Aorta (tissue), 5 donors: ENCODE data around the gene FAT2. TPM values are rescaled to one million over a fixed set of nuclear protein-coding genes. Genes with fewer than 3 reads are reported as not detected.

Experiments used
- ATAC-seq: fragments of 200-7000 bp; cut with Tn5 transposase; one replicate; pipeline ENCODE4 v1.9.1; 2022; ENCODE audit warnings: moderate library complexity; ENCODE audit not compliant: low FRiP score
- DNase-seq, 2 donors: peaks; one replicate each; pipeline ENCODE4 v3.0.0-alpha.2; 2020
- H3K27ac ChIP-seq, 2 donors: one replicate each; pipeline ENCODE4 v1.5.1; 2013; ENCODE audit warnings: low read length in 2 of 2, mild to moderate bottlenecking in 2 of 2, moderate library complexity in 2 of 2, control low read depth in 1 of 2, inconsistent platforms in 1 of 2, low read depth in 1 of 2
- H3K27me3 ChIP-seq, 2 donors: one replicate each; pipeline ENCODE4 v1.6.1; 2013; ENCODE audit warnings: control low read depth in 1 of 2, low read length in 1 of 2, mild to moderate bottlenecking in 1 of 2, moderate library complexity in 1 of 2; ENCODE audit not compliant: insufficient read depth in 2 of 2, control insufficient read depth in 1 of 2
- H3K36me3 ChIP-seq, 2 donors: one replicate each; pipeline ENCODE4 v1.6.1; 2013; ENCODE audit warnings: control low read depth in 1 of 2, low read length in 1 of 2, mild to moderate bottlenecking in 1 of 2; ENCODE audit not compliant: insufficient read depth in 2 of 2, control insufficient read depth in 1 of 2
- H3K4me1 ChIP-seq, 2 donors: one replicate each; pipeline ENCODE4 v1.6.1; 2013; ENCODE audit warnings: low read length in 2 of 2, control low read depth in 1 of 2, mild to moderate bottlenecking in 1 of 2, moderate library complexity in 1 of 2; ENCODE audit not compliant: insufficient read depth in 2 of 2, control insufficient read depth in 1 of 2
- H3K4me3 ChIP-seq, 2 donors: one replicate each; pipeline ENCODE4 v1.5.1; 2013; ENCODE audit warnings: low read length in 2 of 2, control low read depth in 1 of 2, mild to moderate bottlenecking in 1 of 2
- H3K9me3 ChIP-seq: one replicate; pipeline ENCODE4 v1.6.1; 2013; ENCODE audit warnings: mild to moderate bottlenecking, low read length; ENCODE audit not compliant: control insufficient read depth
- whole genome bisulfite sequencing, 2 donors: extraction: QIAGEN DNeasy Blood & Tissue Kit; methylation state at CpG; one replicate each; pipeline ENCODE4 v1.1.7; 2013; 5-methylcytosine and 5-hydroxymethylcytosine counted together
- intact Hi-C, 2 donors: fragments of 100-400 bp; cut with DNase I; formaldehyde crosslinking; loops; one replicate each; pipeline versions ENCODE4 v1.14.2 to v1.15.0; 2022
- long read RNA-seq, 2 donors: library from polyadenylated mRNA; unstranded; transcript quantifications; one replicate each; pipeline ENCODE4 v2.0.0, GENCODE V29; 2020 to 2021
- polyA plus RNA-seq, 2 donors: library from polyadenylated mRNA; stranded (reverse); fragments of 200-250 nt; gene quantifications; one replicate each; pipeline ENCODE4 v1.2.3, GENCODE V29; 2013
- total RNA-seq, 2 donors: library from RNA; stranded (reverse); fragmentation: NEBNext Ultra II Directional; extraction: Animal tissue kit (Norgen Biotek cat#: 25700); gene quantifications; one replicate each; pipeline ENCODE4 v1.2.1, GENCODE V29; 2021
- donor health status: healthy with polysubstance abuse.
- donor health status: Bipolar disorder and iron deficiency.
- donor health status: DM: no; HTN: no; CAD: no.
- donor health status: DM: no; HTN: no; CAD: no.
- donor health status: DM: yes; HTN: yes; CAD: no.

Gene FAT2, protein sequence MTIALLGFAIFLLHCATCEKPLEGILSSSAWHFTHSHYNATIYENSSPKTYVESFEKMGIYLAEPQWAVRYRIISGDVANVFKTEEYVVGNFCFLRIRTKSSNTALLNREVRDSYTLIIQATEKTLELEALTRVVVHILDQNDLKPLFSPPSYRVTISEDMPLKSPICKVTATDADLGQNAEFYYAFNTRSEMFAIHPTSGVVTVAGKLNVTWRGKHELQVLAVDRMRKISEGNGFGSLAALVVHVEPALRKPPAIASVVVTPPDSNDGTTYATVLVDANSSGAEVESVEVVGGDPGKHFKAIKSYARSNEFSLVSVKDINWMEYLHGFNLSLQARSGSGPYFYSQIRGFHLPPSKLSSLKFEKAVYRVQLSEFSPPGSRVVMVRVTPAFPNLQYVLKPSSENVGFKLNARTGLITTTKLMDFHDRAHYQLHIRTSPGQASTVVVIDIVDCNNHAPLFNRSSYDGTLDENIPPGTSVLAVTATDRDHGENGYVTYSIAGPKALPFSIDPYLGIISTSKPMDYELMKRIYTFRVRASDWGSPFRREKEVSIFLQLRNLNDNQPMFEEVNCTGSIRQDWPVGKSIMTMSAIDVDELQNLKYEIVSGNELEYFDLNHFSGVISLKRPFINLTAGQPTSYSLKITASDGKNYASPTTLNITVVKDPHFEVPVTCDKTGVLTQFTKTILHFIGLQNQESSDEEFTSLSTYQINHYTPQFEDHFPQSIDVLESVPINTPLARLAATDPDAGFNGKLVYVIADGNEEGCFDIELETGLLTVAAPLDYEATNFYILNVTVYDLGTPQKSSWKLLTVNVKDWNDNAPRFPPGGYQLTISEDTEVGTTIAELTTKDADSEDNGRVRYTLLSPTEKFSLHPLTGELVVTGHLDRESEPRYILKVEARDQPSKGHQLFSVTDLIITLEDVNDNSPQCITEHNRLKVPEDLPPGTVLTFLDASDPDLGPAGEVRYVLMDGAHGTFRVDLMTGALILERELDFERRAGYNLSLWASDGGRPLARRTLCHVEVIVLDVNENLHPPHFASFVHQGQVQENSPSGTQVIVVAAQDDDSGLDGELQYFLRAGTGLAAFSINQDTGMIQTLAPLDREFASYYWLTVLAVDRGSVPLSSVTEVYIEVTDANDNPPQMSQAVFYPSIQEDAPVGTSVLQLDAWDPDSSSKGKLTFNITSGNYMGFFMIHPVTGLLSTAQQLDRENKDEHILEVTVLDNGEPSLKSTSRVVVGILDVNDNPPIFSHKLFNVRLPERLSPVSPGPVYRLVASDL (N-terminal part only)
- total RNA-seq (under 1 TPM in 1 of 2 donors, not detected in 1; 0.15 TPM), polyA plus RNA-seq (not detected)
- long read RNA-seq, donor 1: 0 reads
- long read RNA-seq, donor 2, partial matches to known transcripts: 0 of 2 reads
- long read RNA-seq, donor 2, other reads (novel, unspliced or antisense): 2 of 2 reads

DNA sequence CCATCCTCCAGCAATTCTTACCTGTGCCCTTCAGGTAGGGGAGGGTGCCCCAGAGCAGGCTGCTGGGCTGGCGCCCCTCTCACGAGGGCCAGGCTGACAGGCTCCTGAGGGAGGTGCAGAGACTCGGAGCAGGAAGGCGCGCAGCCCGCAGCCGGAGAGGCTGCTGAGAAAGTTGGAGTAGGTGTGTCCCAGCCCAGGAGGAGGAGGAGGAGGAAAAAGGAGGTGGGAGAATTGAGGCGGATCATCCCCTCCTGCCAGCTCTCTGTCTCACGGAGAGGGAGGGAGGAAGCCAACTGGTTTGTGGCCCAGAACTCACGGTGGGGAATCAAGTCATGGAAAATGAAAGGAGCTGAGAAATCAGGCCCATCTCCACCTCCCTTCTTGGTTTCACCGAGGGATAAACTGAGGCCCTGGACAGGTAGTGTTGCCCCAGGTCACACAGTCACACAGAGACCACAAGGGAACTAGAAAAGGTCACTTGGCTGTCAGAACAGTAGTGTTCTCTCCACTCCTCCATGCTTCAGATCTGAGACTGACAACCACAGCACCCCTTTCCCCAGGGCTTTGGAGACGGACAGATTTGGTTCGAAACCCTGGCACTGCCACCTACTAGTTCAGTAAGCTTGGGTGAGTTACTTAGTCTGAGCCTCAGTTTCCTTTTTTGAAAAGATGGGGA is at the start of gene FAT2:
TSS of gene FAT2 (minus strand) at position 188 of the 676 bp plus-strand sequence. CDS start 22,400 bp downstream, outside the sequence.
- WGBS, 2 donors: 54 to 55% methylated on average over 13 of the region's 13 CpGs
- H3K27ac ChIP-seq: no peak within 1 kb of the TSS
- no peak for DNase-seq

GRCh38 chr5:151638619-151639018 is 47.5 kb upstream of the FAT2 start:
- ATAC-seq (no peak), DNase-seq (no peak)
- no peak overlapping the region for H3K4me3 ChIP-seq
- peaks cover 1% of the 10 kb centered on the region for H3K9me3 ChIP-seq
- H3K4me1 ChIP-seq: no peaks in the 10 kb centered on the region
- no peak overlapping the region for H3K27ac ChIP-seq
- no peaks in the 10 kb centered on the region for H3K27me3 ChIP-seq
- intact Hi-C loops: no loop called here
- no peaks in the 10 kb centered on the region for H3K36me3 ChIP-seq
- 81 to 94% methylated on average over 4 of the region's 4 CpGs for WGBS, 2 donors

More for the DNA sequence above, at the start of gene FAT2:
- no peak for ATAC-seq
- intact Hi-C loops: no loop called here
- Histone ChIP-seq H3K4me3 (no peak within 1 kb of the TSS), H3K4me1 (no peaks in the 10 kb centered on the region), H3K36me3 (no peaks in the 10 kb centered on the region), H3K9me3 (no peaks in the 10 kb centered on the region), H3K27me3 (no peaks in the 10 kb centered on the region)

GRCh38 chr5:151637676-151638075 is 46.5 kb upstream of the FAT2 start:
- Histone ChIP-seq H3K27ac (no peak overlapping the region), H3K9me3 (peaks cover 1% of the 10 kb centered on the region), H3K36me3 (no peaks in the 10 kb centered on the region), H3K4me3 (no peak overlapping the region), H3K4me1 (no peaks in the 10 kb centered on the region), H3K27me3 (no peaks in the 10 kb centered on the region)
- intact Hi-C loops: no loop called here
- WGBS, 2 donors: 58 to 73% methylated on average over 5 of the region's 5 CpGs
- ATAC-seq (no peak), DNase-seq (no peak)

- Histone ChIP-seq H3K36me3 (no peaks in the 10 kb centered on the region), H3K4me1 (no peaks in the 10 kb centered on the region), H3K4me3 (no peak overlapping the region), H3K9me3 (no peaks in the 10 kb centered on the region), H3K27me3 (no peaks in the 10 kb centered on the region), H3K27ac (no peak overlapping the region)
- DNase-seq (no peak), ATAC-seq (no peak)
- intact Hi-C loops: no loop called here
- 96 to 100% methylated on average over 1 of the region's 1 CpG for WGBS, 2 donors
These were observed 42.8 kb upstream of the FAT2 start for GRCh38 chr5:151633892-151634291.

DNA sequence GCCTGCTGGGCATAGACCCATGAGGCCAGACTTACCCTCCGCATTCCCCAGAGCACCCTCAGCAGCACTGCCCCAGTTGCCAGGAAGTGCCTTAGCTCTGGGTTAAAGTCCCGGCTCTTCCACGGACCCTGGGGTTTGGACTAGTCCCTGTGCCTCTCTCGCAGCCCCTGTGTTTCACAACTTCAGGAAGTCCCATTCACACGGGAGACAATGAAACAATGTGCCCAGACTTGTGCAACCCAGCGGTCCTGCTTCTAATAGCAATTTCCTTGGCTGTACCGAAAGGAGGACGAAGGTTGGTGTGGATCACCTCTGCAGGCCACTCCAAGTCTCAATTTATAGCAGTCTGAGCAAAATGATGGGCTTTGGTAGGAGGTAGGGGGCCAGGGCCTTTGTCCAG is 41.8 kb upstream of the FAT2 start:
- H3K4me1 ChIP-seq: no peaks in the 10 kb centered on the region
- intact Hi-C loops: no loop called here
- ATAC-seq (no peak), DNase-seq (no peak)
- H3K27ac ChIP-seq: no peak overlapping the region
- H3K36me3 ChIP-seq: no peaks in the 10 kb centered on the region
- 89% methylated on average over 8 of the region's 8 CpGs for WGBS, 2 donors
- H3K9me3 ChIP-seq: no peaks in the 10 kb centered on the region
- H3K4me3 ChIP-seq: no peak overlapping the region
- H3K27me3 ChIP-seq: no peaks in the 10 kb centered on the region

- Histone ChIP-seq H3K36me3 (no peaks in the 10 kb centered on the region), H3K4me1 (no peaks in the 10 kb centered on the region), H3K9me3 (no peaks in the 10 kb centered on the region), H3K4me3 (no peak overlapping the region), H3K27ac (no peak overlapping the region), H3K27me3 (no peaks in the 10 kb centered on the region)
- ATAC-seq (no peak), DNase-seq (no peak)
- intact Hi-C loops: no loop called here
- 76 to 77% methylated on average over 15 of the region's 15 CpGs for WGBS, 2 donors
These were observed 41.4 kb upstream of the FAT2 start for GRCh38 chr5:151632524-151632923.

GRCh38 chr5:151631941-151632340 is 40.8 kb upstream of the FAT2 start:
- Histone ChIP-seq H3K36me3 (no peaks in the 10 kb centered on the region), H3K27me3 (no peaks in the 10 kb centered on the region), H3K27ac (no peak overlapping the region), H3K4me3 (no peak overlapping the region), H3K4me1 (no peaks in the 10 kb centered on the region), H3K9me3 (no peaks in the 10 kb centered on the region)
- DNase-seq (no peak), ATAC-seq (no peak)
- 96 to 97% methylated on average over 5 of the region's 5 CpGs for WGBS, 2 donors
- intact Hi-C loops: no loop called here

DNA sequence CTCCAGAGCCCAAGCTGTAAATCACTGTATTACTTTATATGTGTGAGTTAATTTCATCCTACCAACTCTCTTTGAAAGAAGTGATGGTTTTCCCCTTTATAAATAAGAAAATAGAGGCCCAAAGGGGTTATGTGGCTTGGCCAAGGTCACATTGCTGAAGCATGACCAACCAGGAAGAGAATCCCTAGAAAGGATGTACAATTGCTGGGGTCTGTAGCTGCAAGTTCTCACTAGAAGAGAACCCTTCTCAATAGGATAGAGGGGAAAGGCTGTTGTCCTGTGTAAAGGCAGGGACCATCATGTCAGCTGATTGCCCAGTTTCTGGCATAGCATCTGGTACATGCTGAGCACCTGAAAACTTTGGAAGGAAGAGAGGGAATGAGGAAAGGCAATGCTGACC is 39.0 kb upstream of the FAT2 start:
- H3K9me3 ChIP-seq: no peaks in the 10 kb centered on the region
- intact Hi-C loops: no loop called here
- H3K27ac ChIP-seq: no peak overlapping the region
- no peak overlapping the region for H3K4me3 ChIP-seq
- H3K36me3 ChIP-seq: no peaks in the 10 kb centered on the region
- DNase-seq (no peak), ATAC-seq (no peak)
- no peaks in the 10 kb centered on the region for H3K4me1 ChIP-seq
- no peaks in the 10 kb centered on the region for H3K27me3 ChIP-seq
